ENCODE results near the gene MRPS15.

DNA sequence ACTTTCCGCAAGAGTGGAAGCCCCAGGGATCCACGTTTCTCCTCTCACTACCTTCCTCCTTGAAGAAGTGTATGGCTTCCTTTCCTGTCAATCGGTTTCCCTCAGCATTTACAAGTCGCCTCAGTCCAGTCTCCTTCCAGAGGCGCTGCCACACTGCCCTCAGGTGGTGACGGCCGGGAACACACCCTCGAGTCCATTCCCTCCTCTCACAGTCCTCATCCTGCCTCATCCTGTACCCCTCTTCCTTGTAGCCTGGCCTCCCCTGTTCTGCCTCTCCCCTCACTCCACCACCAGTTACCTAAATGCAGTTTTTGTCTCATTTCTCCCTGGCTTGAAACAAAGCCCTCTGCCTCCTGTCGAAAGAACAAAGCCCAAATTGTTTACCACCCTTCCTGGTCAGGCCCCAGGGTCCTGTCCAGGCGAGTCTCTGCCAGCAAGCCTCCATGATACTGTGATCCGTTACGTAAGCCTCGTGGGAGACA is 43.3 kb downstream of the MRPS15 start:
- TF ChIP-seq, protein P1, sequence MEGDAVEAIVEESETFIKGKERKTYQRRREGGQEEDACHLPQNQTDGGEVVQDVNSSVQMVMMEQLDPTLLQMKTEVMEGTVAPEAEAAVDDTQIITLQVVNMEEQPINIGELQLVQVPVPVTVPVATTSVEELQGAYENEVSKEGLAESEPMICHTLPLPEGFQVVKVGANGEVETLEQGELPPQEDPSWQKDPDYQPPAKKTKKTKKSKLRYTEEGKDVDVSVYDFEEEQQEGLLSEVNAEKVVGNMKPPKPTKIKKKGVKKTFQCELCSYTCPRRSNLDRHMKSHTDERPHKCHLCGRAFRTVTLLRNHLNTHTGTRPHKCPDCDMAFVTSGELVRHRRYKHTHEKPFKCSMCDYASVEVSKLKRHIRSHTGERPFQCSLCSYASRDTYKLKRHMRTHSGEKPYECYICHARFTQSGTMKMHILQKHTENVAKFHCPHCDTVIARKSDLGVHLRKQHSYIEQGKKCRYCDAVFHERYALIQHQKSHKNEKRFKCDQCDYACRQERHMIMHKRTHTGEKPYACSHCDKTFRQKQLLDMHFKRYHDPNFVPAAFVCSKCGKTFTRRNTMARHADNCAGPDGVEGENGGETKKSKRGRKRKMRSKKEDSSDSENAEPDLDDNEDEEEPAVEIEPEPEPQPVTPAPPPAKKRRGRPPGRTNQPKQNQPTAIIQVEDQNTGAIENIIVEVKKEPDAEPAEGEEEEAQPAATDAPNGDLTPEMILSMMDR (IDR thresholded peaks at IDR 0.05): peak; percentile 91 to 95 (median 93)
- no peak for TF ChIP-seq POLR2A (IDR thresholded peaks at IDR 0.05)
